LoVo (cell line): Measurements from ENCODE around the gene KCNC2.

Experiments used
- DNase-seq: peaks from one replicate; pipeline ENCODE4 v3.0.0-alpha.2; 2016; ENCODE audit warnings: low spot score

KCNC2 gene

DNA sequence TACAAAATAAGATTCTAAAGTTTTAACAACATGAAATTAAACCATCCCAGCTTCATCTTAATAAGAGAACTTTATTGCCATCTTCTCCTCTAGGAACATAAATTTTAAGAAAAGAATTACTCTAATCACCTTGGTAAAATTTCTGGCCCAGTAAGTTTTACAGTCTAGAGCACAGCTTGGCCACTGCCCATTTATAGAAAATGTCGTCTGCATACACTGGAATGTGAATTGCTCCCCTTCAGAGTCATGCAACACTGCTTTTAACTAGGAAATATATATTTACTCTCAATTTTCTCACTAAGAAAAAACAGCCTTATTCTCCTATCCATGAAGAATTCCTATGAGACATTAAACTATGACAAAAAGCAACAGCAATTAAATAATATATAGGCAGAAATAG lies 48.2 kb downstream of the KCNC2 start:
- no peak for DNase-seq

DNA sequence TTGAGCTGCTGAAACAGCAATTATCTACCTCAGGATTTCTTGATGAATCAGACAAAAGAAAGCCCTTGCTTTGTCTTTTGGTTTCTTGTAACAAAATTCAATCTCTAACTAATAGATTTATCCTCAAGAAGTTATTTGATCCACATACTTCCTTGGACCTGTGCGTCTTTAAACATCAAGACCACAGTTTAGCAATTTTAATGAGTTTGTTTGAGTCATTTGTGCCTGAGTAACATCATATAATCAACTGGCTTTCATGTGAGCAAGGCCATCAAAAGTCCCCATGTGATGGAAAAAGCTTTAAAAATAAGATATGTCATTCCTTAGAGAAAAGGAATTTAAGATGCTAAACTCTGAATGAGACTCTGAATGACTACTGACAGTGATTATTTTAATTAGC lies 52.3 kb downstream of the KCNC2 start:
- no peak for DNase-seq

DNA sequence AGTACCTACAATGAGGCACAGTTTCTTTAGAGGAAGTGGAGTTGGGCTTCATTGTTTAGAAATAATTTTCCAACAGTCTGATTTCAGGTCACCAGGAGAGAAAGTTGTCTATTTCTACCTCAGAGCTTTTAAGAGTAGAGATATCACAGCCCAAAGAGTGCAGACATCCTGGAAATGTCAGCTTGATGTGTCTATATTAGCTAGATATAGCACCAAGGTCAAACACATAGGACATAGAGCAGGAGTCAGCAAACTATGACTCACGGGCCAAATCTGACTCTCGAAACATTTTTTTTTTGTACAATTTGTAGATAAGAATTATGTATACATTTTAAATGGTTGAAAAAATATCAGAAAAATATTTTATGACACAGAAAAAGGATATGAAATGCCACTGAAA lies 53.7 kb downstream of the KCNC2 start:
- DNase-seq: no peak

DNA sequence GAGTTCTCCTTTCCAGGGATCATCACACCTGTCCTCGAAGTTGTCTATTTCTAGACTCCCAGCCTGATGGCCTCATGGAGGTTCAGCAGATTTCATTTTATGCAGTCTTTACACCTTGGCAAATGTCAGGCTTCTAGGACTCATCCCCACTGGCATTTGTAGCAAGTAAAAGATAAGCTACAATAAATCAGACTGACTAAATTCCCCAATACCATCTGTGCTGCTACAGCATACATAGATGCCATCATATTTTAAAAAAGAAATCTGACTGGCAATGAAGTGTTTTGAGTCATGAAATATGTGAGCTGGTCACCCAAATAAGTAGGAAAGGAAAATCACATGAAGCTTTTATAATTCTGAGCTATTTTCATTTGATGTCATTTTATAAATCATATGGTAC lies 55.3 kb downstream of the KCNC2 start:
- DNase-seq: no peak

DNA sequence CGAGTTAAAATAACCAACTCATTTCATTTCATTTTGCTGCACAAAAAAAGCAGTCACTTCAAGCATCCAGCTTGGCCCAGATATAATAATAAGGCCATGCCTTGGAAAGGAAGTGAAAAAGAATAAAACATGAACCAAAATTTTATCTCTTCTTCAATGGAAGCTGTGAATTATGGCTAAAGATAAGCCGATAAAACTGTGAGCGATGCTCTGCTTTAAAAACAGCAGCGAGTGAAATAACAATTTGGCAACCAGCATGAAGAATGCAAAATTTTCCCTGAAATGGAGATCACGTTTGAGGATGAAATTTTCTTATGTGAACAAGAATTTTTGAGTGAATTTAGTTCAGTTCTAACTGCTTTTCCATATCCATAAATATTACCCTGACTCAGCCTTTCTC lies 70.4 kb downstream of the KCNC2 start:
- DNase-seq: no peak

DNA sequence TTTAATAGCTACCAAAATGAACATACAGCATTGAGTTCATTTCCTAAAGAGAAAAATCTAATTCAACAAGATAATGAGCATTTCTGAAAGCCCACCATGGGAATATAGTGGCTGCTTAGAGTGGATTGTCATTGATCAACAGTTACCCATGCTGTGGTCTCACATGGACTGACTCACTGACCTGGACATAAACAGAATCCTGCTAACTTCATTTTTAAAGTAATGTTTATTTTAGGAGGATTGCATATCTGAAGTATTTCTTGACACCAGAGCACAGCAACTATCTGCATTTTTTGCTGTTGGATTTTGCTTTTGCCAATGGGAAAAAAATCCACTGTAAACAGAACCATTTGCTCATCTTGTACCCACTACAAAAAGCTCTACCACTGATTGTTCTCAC lies 71.7 kb downstream of the KCNC2 start:
- DNase-seq: no peak

DNA sequence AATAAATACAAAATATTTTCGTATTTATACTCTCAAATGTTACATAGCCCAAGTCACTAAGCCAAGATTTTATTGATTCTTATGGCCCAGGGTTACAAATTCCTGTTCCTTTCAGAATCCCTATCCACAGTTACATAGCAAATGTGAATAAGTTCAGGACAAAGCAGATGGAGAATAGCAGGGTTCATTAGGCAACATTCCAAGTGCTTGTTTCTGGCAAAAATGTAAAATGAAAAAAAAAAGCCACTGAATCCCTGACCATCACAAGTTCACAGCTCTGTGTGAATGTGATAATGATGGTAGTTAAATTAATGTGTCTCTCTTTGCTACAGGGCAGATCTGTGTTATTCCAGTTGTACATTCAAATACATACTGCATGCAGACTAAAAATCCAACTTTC lies 74.6 kb downstream of the KCNC2 start:
- DNase-seq: no peak

DNA sequence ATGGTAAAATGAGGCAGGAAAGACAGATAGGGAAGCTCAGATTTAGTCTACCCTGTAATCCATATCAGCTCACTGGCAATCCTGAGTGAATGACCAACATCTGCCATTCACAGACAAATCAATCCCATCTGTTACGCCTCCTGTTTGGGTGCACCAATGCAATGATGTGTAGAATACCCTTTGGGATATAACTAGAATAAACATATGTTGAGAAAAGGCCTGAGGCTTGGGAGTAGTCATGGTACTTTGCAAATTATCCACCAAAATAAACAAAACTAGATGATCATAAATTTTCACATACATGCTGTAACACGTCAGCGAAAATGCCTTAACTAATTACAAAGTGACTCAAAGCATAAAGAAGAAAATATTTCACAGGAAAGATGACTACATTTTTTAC lies 78.8 kb downstream of the KCNC2 start:
- DNase-seq: no peak

DNA sequence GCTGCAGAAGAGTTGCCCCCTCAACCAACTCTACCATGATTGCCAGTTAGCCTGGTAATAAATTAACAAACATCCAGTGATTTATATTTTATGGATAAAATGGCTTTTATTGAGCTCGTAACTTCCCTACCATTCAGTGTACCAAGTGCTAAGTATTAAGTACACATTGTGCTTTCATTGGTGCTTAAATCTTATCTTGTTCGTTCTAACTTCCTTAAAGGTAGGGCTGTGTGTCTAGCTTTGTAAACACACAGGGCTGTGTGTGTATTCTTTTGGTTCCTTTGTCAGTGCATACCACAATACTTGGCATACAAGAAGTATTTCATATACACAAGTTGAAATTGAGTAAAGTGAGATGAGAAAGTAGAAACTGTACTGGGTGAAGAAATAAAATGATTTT lies 80.4 kb downstream of the KCNC2 start:
- no peak for DNase-seq

DNA sequence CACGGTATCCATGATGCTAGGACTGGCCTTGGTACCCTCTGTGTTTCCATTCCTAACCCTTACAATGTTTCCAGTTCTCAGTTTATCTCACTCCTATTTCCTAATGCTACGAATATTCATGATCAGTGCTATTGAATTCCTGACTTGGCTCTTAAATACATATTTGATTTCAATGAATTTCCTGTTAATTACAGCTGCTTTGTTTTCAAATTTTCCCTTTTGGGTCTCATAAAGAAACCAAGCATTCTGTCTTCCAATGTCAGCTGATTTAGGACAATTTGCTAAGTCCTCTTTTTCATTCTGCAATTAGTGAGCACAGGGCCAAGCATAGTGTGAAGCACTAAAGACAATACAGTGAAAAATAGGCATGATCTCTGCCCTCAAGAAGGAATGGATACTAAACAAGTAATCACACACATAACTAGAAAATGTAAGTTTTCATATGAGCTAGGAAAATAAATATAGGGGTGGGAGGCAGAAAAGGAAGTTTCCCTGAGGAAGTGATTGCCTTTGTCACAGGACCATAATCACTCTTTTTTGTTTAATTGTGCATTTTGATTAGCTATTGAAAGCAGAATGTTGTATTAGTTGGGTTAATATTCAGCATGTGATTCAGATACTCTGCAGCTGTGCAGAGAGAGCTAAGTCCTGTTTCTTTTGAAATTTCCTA lies 88.5 kb downstream of the KCNC2 start:
- DNase-seq: no peak

DNA sequence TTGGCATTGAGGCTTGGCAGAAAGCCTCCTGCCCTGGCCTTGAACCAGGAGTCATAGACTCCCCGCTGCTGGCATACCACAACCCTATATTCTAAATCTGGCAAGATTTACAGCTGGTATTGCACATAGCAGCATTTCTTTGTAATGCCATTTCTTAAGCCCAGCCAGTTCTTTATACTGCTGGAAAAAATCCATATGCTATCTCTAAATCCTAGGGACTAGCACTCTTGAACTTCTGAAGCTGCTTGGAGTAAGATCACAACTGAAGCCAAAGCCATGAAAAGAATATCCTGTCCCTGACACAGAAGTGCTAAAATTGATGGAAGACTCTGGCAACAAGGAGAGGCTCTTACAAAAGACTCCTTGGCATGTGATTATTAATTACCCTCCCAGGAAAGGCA lies 89.3 kb downstream of the KCNC2 start:
- DNase-seq: no peak

DNA sequence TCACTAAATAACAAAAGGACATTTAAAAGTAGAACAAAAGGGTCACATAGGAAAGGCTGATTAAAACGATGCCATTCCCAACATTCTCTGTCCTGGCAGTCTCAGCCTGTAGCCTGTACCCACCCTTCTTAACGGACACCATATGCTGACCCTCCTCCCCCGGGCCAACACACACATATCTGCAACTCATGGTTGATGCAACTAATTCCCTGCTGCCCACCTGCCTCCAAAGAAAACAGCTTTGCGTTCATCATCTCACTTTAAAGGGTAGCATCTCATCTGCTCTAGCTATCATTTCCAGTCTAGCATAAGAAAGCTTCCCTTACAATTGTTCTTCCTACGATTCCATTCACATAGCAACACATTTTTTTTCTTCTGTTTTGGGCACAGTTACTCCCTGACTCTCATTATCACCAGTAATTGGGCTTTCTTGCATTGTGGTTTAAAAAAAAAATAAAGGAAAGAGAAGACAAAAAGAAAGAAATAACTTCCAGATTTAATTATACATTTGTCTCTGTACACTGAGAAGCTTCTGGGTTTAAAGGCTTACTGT lies 92.9 kb downstream of the KCNC2 start:
- DNase-seq: no peak

DNA sequence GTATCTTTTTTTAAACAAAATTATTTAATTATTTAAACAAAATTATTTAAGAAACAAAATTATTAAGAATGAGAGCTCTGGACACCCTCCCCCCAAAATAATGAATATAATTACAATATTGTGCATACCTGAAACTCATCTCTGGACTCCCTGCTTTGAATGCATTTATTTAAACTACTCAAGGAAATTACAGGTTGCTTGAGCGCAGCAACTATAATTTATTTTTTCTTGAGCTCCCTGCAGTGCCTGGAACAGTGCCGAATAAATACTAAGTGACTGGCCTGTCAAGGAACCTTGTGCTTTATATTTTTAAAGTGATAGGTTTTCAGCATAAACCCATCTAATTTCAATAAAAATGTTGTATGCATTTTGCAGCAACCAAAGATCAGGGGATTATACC lies 93.9 kb downstream of the KCNC2 start:
- no peak for DNase-seq

DNA sequence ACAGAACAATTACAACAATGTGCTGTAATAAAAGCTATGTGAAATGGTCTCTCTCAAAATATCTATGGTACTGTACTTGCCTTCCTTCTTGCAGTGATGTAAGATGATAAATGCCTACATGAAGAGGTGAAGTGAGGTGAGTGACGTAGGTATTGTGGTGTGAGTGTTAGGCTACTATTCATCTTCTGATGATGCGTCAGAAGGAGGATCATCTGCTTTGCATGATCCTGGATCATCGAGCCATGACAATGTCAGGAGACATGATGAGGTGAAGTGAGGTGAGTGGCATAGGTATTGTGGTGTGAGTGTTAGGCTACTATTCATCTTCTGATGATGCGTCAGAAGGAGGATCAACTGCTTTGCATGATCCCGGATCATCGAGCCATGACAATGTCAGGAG lies 105.8 kb downstream of the KCNC2 start:
- no peak for DNase-seq

DNA sequence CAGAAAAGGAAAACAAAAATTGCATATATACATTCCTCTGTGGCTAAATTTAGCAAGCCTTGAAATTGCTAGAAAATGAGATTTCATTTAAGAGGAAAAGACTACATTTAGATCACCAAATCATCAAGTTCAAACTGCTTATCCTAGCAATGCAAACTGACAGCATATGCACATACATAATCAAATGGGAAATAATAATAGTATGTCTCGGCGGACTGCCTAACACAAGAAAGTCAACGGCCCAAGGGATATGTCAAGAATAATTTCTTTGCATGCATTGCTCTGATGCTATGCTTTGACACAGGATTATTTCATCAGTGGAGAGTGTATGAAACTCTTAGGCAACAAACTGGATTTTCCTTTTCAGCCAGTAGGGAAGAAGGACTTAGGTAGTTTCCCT lies 107.9 kb downstream of the KCNC2 start:
- DNase-seq: no peak

DNA sequence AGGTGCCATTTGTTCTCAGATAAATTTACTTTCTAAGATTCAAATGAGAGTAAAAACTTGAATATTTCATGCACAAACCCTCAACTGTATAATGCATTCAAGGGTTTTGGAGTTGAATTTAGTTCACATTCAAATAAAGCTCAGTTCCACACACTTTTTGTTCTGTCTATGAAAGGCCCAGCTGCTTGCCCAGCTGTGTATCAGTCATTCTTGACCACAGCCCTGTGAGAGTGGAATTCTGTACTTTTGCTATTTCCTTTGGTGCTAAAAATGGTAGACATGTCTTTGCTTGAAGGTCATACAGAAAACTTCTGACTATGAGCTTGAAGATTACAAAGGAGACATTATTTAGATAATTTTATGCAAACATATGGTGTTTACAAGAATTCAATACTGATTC lies 110.4 kb downstream of the KCNC2 start:
- no peak for DNase-seq

DNA sequence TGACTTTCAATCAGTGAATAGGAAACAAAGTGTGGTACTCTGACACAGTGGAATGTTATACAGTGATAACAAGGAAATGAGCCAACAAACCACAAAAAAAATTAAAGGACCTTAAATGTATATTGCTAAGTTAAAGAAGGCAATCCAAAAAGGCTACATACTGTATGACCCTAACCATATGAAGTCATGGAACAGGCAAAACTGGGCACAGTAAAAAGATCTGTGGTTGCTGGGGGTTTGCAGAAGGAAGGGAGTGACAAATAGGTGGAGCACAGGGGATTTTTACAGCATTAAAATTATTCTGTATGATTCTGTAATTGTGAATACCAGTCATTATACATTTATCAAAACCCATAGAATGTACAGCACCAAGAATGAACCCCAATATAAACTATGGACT lies 112.6 kb downstream of the KCNC2 start:
- DNase-seq: no peak

DNA sequence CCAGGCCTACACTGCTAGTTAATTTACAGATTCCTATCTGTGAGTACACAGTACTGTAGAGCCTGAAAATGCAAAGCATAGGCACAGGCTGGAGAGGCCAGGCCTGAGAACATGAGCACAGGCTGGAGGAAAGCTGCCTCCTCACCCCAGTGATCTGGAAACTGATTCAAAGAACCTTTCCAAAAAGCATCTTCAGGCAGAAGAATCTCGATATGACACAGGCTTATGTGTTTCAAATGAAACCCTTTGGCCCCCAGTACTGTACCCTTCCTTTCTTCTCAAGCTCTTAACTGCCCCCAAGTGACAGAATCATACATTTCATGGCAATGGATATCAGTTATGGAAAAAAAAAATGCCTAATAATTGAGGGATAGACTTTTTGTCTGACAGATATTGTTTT lies 122.0 kb downstream of the KCNC2 start:
- DNase-seq: no peak

DNA sequence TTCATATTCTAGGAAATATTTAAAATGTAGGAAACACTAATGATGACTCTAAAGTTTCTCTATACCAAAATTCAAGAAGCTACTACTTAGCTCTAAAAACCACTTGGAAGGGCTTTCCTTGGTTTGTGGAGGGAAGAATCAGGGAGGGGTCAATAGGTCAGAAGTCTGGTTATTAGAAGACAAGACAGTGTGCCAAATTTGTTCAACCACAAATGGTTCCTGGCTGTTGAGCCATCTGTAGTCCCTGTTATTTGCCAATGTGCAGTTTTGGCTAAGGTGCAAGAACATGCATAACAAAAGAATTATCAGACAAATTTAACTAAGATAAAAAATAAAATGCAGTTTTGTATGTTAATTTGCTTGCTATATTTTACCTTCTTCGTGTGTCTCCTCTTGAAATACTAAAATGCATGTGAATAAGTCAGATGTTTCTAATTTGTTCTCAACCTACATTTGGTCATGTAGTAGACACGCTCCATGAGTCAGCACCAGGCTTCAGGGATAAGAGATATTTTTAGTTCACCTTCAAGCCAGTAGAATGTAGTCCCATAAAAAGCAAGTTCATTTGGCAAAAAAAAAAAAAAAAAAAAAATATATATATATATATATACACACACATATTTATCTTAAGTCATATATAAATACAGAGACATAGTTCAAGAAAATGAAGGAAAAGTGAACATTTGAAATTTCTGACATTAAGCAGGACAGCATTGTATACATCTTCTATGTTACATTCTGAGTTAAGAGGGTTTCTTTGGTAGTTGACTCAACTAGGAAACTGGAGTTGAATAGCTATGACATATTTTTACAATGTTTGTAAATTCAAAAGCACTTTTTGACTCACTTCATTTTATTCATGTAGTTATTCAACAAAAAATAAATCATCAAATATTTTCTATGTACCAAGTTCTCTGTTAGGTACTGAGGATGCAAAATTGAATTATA lies 123.3 kb downstream of the KCNC2 start:
- no peak for DNase-seq

DNA sequence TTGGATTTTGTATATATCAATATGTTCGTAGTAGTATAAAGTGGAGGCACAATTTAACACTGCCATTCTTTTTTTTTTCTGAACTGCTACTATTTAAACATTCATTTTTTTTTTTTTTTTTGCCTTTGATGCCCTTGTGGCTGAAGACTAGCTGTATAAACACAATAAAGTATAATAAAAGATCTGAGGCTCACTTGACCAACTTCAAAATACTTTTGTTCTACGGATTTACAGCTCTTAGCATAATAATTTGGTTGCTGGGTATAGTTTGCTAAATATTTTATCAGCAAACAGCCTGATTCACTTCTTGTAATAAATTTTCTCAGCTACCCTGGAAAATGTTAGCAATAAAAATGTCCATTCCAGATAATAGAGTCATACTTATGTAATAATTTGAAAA lies 128.3 kb downstream of the KCNC2 start:
- peak; percentile 24 for DNase-seq

DNA sequence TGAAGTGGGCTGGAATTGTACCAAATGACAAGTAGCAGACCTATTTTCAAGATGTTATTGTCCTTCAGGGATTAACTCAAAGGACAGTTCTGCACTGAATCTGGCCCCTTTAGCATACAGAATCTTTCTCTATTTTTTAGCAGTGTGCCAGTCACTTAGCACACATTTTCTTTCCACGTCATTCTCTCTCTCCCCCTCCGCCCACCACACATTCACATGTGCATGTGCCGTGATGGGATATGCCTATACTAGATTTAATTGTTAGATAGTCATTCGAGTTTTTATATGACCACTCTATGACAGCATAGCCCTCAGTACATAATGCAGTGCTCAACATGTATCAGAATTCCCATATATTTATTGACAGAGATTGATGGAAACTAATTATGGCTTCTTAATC lies 129.1 kb downstream of the KCNC2 start:
- DNase-seq: no peak

DNA sequence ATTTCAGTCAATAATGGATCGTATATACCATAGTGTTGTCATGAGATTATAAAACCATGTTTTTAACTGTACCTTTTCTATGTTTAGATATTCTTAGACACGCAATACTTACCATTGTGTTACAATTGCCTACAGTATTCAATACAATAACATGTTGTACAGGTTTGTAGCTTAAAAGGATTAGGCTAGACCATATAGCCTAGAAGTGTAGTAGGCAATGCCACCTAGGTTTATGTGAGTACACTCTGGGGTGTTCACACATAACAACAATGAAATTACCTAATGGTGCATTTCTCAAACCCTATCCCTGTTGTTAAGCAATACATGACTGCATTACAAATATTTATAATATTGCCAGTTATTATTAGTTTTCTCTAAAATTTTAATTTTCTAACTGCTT lies 144.2 kb downstream of the KCNC2 start:
- DNase-seq: no peak

DNA sequence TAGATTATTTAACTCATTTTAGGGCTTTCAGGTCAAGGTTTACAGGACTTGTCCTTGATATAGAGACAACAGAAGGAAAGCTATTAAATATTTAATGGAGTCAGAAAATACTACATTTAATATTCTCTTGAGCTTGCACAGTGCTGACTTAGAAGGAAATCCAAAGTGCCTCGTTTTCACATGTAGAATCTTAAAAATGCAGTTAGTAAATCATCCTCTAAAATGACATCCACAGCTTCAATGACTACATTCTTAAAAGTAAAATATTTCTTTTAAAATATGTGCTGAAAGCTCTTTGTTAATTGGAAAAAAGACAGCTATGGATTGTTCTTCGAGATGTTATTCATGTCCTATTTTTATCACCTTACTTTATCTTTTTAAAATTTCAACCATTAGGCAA lies 146.9 kb downstream of the KCNC2 start:
- no peak for DNase-seq
